GM21737 (cell line): ENCODE measurements around the gene GPS1.

Source experiments
- ATAC-seq: cut with Tn5 transposase; IDR thresholded peaks from one replicate; pipeline ENCODE4 v1.9.1; 2021; ENCODE audit warnings: mild to moderate bottlenecking, moderate library complexity; ENCODE audit not compliant: unreplicated experiment

Gene GPS1

DNA sequence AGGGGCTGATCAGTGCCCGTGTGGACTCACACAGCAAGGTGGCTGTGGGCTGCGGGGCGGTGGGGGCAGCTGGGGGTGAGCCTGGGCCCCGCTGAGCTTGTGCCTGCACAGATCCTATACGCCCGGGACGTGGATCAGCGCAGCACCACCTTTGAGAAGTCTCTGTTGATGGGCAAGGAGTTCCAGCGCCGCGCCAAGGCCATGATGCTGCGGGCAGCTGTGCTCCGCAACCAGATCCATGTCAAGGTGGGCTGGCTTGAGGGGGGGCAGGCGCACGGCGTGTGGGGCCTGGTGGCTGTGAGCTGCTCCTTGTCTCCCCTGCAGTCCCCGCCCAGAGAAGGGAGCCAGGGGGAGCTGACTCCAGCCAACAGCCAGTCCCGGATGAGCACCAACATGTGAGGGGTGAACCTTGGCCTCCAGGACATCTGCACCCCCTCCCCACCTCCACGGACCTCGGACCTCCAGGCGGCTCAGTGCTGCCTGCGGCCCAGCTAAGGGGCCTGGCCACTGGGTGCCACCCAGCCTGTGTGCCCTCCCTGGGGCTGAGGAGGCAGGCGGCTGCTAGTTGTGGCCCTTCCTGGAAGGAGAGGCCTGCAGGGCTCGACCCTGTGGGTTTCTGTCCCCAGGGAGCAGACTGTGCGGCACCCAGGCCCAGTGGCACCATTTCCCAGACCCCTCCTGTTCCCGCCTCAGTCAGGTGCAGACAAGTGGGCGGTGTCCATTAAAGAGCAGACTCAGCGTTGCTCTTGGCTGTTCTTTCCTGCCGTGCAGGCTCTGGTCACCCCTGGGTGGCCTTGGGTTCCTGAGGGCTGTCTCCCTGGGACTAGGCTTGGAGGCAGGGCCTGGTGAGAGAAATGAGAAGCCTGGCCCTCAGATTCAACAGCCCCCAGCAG is 5.3 kb downstream of the GPS1 start:
- no peak for ATAC-seq

DNA sequence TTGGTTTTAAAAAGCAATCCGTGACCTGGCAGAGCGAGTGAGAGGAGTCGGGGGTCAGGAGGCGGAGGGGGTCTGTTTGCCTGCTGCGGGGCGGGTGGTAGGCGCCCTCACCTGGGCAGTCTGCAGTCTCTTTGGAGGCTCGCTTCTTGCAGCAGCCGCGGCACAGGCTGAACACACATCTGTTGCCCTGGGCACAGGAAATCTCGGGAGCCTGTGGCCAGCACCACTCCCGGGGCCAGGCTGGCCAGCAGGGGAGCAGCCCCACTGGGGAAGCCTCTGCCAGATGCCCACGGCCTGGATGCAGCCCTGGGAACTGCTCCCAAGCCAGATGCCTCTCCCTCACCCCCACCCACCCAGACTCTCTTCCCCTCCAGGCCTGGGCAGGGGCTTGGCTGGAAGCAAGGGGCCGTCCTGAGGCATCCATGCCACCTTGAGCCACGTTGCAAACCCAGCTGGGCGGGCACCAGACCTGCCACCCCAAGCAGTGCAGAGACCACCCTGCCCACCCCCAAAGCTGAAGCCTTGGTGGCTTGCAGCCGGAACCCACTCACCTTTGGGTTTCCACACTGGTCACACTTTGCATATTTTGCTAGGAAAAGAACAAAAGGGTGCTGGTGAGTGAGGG is 6.6 kb downstream of the GPS1 start:
- ATAC-seq: no peak

DNA sequence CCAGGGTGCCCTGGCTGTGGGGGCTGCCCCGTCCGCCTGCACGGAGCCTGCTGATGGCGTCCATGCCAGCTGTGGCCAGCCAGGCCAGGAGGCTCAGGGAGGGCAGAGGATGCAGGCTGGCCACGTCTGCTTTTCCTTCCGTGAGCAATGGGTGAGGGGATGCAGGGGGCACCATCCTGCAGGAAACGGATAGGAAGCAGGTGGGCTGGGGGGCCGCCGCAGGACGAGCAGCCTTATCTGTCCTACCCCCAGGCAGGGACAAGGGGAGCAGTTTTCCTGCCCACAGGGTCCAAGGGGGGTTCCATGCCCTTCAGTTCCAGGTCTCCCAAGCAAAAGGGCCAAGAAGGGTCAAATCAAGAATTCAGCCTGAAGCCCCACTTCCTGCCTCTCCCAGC is 7.2 kb downstream of the GPS1 start:
- ATAC-seq: no peak

DNA sequence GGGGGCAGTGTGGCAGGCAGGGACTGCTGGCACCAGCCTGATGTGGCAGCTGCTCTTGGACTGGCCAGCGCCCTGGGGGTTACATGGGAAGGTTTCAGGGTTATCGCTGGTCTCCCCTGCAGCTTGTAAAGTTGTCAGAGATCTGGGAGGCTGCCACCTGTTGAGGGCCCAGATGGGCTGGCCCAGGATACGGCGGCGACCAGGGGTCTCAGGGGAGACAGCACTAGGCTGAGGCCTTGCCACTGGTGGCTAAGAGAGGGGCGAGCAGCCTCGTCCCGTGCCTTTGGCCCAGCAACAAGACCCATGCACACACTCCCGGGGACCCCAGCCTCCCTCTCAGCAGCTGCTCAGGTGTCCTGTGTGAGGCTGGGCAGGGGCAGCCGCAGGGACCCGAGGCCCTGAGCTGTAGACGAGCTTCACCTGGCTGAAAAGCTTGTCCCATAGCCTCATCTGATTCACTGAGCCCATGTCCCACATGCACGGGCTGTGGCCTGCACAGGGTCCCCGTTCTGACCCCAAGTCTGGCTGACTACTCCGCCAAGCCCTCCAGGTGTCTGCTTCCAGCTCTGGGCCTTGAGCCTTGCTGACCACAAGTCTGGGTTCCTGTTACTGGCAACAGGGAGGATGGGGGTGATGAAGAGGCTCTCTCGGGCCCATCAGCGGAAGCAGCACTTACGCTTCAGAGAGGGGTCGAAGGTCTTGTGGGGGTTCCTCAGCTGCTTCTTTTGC is 7.7 kb downstream of the GPS1 start:
- no peak for ATAC-seq

DNA sequence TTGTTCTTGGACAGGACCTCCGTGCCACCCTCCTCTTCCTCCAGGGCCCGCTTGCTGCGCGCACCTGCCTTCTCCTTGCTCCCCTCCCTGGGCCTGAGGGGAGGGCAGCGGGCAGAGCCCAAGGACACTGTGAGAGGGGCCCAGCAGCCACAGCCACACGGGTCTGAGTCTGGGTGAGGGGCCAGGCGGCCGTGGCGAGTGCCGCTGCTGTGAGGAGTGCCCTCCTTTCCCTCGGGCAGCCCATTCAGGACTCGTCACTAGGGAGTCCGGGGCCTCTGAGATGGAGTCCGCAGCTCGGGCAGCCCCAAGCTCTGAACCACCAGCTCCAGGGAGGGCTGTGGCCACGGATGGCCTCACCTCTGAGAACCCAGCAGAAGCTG is 8.3 kb downstream of the GPS1 start:
- ATAC-seq: no peak

DNA sequence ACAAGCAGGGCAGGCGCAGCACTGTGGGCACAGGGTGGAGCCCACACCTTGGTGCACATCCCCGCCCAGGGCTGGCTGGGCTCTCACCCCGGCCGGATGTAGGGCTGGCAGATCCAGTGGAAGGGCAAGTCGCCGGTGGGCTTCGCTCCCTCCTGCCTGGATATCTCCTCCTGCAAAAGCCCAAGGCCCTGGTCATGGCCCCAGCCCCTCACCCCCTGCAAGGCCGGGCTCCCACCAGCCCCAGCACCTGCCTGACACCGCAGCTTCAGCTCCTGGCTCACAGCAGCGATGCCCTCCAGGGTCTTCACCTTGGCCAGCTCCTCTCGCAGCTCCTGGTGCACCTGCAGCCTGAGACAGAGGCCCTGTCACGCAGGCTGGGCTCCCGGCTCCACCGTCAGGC is 8.9 kb downstream of the GPS1 start:
- no peak for ATAC-seq

DNA sequence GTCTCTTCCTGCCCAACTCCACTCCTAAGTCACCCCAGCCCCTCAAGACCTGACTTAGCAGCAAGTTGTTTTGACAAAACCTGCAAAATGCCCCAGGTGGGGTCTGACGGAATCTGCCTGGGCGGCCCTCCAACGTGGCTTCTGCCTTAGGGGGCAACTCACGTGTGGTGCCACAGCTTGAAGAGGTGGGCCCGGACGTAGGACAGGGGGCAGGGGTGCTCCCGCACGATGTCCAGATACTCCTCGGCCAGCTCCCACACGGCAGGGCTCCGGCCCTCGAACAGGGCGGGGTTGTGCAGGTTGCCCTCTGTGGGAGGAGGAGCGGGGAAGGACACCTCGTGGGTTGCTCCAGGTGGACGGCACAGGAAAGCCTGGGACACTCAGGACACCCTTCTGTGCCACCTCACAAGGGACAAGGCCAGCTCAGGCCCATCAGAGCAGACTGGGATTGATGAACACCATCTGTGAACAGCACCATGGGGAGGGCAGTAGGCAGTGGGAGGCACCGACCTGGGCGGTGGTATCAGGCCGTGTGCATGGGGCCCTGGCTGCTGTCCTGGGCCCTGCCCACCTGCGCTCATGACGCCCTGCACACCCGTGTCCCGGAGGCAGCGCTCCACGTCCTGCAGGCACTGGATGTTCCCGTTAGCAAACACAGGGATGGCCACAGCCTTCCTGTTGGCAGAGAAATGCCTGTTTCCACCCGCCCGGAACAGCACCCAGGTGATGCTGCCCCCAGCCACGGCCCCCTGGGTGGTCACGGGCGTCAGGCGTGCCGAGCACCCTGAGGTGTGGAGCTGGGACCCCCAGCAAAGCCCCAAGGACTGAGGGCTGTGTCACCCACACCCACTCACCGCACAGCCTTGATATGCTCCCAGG is 9.6 kb downstream of the GPS1 start:
- ATAC-seq: no peak

DNA sequence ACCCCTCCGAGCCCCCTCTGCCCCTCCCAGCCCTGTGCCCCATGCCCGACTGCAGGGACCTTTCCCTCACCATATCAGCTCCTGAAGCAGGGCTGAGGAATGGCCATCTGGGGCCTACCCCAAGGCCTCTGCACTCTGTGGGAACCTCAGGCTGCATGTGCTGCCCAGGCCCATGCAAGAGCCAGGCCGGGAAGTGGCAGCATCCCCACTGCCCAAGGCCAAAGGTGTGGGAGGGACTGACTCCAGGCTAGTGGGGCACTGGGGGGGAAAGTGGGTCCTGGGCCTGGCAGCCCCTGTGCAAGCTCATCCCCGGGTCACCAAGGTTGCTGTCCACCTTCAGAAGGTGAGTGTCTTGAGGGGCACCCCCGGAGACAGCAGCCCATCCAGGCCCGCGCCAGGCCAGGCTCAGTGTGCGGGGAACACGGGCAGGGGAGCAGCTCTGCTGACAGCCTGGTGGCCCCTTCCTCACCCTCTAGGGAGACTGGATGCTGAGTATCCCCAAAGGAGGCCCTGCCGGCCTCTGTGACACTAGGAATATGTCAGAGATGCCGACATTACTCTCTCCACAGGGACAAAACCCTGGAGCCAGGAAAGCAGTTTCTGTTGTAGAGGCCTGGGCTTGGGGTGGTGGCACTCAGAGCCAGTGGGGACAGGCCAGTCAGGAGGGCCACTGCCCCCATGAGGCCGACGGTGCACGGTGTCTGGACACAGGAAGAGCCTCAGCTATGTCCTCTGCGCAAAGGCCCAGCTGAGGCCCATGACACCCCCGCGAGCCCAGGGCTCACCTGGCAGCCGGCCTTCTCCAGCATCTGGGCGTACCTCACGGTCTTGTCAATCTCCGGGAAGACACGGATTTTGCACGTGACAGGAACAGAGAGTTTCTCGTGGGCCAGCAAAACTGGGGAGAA is 10.6 kb downstream of the GPS1 start:
- ATAC-seq: no peak

DNA sequence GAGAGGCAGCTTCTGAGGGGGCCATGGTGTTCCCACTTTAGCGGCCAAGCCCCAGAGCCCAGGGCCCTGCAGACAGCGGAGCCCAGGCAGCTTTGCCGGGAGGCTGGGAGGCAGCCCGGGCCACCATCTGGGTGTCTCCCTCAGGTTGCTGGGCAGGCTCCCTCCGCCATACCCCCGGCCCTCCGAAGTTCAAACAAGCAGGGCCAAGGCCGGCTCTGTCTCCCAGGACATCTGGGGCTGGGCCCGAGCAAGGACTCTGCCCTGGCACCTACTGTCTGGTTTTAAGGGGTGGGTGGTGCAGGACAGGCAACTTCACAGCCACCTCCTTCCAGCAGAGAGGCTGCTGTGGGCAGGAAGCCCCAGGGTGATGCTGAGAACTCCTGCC is 11.3 kb downstream of the GPS1 start:
- ATAC-seq: no peak

DNA sequence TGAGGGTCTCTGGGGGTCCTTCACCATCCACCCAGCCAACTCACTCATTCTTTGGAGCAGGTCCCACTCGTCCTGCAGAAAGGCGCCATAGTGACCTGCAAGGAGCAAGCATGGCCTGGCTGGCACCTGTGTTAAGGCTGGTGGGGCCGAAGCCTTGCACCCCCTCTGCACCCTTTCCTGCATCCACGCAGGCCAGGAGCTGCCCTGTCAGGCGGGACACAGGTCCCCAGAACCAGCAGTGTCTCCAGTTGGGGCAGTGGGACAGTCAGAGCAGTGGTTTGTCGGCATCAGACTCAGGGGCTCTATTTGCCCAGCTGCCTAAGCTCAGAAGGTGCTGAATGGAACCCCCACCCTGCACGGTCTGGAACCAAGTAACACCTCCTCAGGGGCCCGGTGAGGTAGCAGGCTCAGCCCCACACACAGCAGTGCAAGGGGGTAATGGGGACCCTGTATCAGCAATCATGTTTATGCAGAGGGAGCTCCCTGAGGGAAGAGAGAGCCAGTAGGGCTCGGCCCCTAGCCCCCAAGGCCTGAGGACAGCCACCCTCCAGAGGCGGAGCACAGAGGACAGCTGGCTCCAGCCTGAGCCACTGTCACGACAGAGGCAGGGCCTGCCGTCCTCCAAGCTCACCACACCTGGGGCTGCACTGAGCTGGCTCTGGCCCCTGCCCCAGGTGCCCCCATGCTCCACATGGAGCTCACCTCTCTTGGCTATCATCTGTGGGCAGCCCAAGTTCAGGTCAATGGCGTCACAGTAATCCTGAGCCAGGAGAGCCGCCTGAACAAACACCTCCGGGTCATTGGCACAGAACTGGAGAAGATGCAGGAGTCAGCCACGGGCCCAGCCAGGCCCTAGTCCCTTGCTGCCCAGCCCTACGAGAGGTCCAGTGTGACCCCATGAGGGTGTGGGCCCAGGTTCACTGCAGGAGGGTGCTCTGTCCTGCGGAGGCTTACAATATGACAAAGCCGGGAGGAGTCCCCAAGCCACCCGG is 12.0 kb downstream of the GPS1 start:
- no peak for ATAC-seq

DNA sequence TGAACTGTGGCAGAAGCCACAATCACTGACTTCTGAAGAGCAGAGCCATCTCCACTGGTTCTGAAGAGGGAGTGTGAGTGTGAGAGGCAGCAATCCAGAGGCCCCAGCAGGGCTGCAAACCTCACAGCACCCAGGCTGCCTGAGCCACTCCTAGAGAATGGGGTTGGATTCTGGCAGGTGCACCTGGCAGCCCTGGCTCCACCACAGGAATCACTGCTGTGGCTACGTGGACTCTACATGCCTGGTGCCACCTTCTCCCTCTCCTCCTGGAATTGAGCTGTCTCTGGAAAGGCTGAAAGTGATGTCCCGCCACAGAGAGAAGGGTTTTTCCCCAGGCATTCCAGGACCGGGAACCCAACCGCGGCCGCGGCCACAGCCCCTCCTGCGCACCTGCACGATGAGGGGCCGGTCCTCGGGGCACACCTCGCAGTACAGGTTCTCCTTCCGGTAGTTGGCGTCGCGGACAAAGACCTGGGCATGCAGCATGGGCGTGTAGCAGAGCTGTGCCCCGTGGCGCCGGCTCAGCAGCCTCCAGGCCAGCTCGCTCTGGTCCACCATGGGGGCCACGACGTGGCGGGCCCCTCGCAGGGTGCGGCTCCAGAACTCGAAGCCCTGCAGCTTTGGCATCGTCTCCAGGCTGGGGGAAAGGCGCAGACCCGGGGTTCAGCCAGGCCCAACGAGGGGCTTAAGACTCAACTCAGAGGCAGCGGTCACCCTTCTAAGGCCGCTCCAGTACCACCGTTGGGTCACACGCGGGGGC is 12.9 kb downstream of the GPS1 start:
- no peak for ATAC-seq

DNA sequence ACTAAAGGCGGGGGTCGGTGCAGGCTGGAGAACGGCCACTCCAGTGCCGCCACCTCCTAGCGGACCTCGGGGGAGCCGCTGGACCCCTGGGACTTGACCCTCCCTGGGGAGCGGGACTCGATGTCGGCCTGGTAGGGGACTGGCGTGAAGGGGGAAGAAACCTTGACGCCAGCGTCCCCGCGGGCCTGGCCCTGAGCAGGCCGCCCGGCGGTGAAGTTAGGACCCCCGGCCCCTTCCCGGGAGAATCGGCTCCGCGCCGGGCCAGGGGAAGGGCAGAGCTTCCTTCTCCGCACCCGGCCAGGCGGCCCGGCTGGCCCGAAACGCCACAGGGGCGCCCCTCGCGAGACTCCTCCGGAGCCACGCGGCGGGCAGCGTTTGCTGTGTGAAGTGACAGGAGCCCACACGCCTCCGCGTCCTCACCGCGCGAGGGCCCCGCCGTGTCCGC is 13.5 kb downstream of the GPS1 start:
- ATAC-seq: peak; percentile 17

DNA sequence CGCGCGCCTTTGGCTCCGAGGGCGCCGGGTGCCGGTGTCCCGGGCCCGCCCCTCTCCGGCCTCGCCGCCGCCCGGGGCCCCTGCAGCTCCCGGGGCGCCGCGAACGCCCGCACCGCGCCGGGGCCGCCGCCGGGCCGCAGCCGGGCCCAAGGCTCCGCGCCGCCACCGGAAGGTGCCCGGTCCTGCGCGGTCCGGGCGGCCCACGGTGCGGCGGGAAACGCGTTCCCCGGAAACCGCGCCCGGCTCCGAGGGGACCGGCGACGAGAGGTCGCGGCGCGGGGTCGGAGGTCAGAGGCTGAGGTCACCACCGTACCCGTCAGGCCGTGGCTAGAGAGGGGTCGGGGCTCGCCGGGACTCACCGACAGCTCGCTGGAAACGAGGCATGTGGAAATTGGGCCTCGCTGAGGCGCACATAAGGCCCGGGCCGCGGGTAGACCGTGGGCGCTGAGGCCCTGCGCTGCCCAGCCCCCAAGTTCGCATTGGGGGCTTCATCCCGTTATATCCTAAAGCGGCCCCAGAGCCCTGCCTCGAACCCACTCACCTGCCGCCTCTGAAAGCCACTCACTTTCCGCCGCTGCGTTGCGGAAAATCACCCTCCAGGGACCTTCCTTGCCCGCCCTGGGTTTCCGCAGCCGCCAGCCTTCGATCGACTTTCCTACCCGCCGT is 14.1 kb downstream of the GPS1 start, which contains the start of gene DUS1L:
Gene DUS1L (minus strand): TSS at position 167 of the 666 bp plus-strand sequence. CDS start 745 bp downstream, outside the sequence.
- peak; percentile 66 for ATAC-seq

DNA sequence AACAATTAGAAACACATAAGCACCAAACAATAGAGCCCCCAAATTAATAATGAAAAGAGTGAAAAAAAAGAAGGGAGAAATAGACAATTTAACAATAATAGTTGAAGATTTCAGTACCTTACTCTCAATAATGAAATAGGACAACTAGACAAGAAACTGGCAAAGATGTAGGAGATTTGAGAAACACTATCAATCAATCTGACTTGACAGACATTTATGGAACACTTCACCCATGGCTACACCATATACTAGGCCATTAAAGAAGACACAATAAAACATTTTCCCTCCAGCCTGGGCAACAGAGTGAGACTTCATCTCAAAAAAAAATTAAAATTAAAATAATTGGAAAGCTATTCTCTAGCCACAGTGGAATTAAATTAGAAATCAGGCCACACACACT is 18.9 kb downstream of the GPS1 start:
- no peak for ATAC-seq

DNA sequence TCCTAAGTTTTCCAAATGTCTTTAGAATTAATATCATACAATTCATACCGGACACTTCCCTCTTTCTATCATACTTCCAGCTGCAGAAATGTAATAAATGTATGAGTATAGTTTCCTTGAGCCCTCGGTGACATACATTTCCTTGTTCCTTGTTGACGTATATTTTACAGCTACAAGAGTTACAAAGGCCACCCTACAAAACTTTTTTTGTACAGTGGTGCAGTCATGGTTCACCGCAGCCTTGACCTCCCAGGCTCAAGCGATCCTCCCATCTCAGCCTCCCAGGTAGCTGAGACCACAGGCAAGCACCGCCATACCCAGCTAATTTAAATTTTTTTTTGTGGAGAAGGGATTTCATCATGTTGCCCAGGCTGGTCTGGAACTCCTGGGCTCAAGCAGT is 21.1 kb downstream of the GPS1 start:
- ATAC-seq: no peak

DNA sequence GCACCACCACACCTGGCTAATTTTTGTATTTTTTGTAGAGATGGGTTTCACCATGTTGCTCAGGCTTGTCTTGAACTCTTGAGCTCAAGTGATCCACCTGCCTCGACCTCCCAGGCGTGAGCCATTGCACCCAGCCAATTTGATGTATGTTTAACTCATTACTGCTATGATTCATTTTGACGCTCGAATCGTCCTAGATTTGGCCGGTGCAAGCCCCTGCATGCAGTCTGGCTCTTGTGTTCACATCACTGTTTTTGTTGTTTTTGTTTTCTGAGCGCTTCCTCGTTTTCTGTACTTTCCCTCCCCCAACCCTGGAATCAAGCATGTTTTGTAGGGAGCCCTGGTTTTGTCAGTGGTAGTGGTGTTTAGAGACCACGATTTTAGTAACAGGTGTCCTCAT is 21.7 kb downstream of the GPS1 start:
- no peak for ATAC-seq
